GM12873 (cell line): ENCODE measurements around the gene OR2V2.
A peak's percentile ranks its signal among the peaks of the same experiment; 100 is the strongest.

Experiments used
- CTCF ChIP-seq: IDR thresholded peaks from 2 replicates; pipeline ENCODE4 v1.5.1; 2012; ENCODE audit warnings: low read depth, mild to moderate bottlenecking, moderate library complexity, low read length, control low read depth; ENCODE audit not compliant: insufficient read depth; ENCODE audit errors: missing control alignments

The OR2V2 gene

GRCh38 chr5:181170237-181170825 lies 22.9 kb downstream of the OR2V2 start:
- no peak for TF ChIP-seq CTCF

GRCh38 chr5:181170996-181171395 lies 23.6 kb downstream of the OR2V2 start:
- TF ChIP-seq CTCF, result no peak

- no peak for TF ChIP-seq CTCF
Measured at GRCh38 chr5:181171782-181172181, 24.4 kb downstream of the OR2V2 start.

GRCh38 chr5:181173027-181173419 lies 25.6 kb downstream of the OR2V2 start:
- peak; percentile 52 for TF ChIP-seq CTCF

GRCh38 chr5:181173420-181174342 lies 26.3 kb downstream of the OR2V2 start:
- no peak for TF ChIP-seq CTCF

GRCh38 chr5:181176254-181176952 lies 29.0 kb downstream of the OR2V2 start:
- no peak for TF ChIP-seq CTCF

GRCh38 chr5:181181650-181182565 lies 34.5 kb downstream of the OR2V2 start:
- peak; percentile 87 for TF ChIP-seq CTCF
